H9 (cell line): Measurements from ENCODE around the gene C1orf122. TPM values are rescaled to one million over a fixed set of nuclear protein-coding genes. Genes with fewer than 3 reads are reported as not detected.

ENCODE experiments used
- DNase-seq: peaks from one replicate; pipeline ENCODE4 v3.0.0-alpha.2; 2017
- H2AFZ ChIP-seq: one replicate; pipeline ENCODE4 v1.6.1; 2013; ENCODE audit warnings: mild to moderate bottlenecking, low read length, control low read depth, moderate library complexity
- H2AK5ac ChIP-seq: 2 replicates; pipeline ENCODE4 v1.6.1; 2013; ENCODE audit warnings: low read length, control low read depth, mixed read lengths; ENCODE audit not compliant: insufficient read length
- H2BK120ac ChIP-seq: one replicate; pipeline ENCODE4 v1.6.1; 2013; ENCODE audit warnings: low read depth, mild to moderate bottlenecking, low read length, control low read depth, inconsistent platforms; ENCODE audit not compliant: poor library complexity, severe bottlenecking
- H2BK12ac ChIP-seq: 2 replicates; pipeline ENCODE4 v1.6.1; 2013; ENCODE audit warnings: low read length, control low read depth, mixed read lengths, low read depth; ENCODE audit not compliant: insufficient read length
- H2BK15ac ChIP-seq: 2 replicates; pipeline ENCODE4 v1.6.1; 2013; ENCODE audit warnings: low read depth, low read length, control low read depth
- H2BK20ac ChIP-seq: one replicate; pipeline ENCODE4 v1.6.1; 2013; ENCODE audit warnings: low read depth, mild to moderate bottlenecking, low read length, control low read depth, inconsistent platforms; ENCODE audit not compliant: poor library complexity, severe bottlenecking
- H2BK5ac ChIP-seq: 2 replicates; pipeline ENCODE4 v1.6.1; 2013; ENCODE audit warnings: low read length, control low read depth, mixed read lengths; ENCODE audit not compliant: insufficient read length
- H3K14ac ChIP-seq: 2 replicates; pipeline ENCODE4 v1.6.1; 2013; ENCODE audit warnings: low read length, control low read depth; ENCODE audit not compliant: insufficient read depth
- H3K18ac ChIP-seq: 2 replicates; pipeline ENCODE4 v1.6.1; 2013; ENCODE audit warnings: low read depth, mild to moderate bottlenecking, mixed read lengths, low read length, control low read depth; ENCODE audit not compliant: insufficient read length
- H3K23ac ChIP-seq: 2 replicates; pipeline ENCODE4 v1.6.1; 2013; ENCODE audit warnings: low read length, control low read depth, mixed read lengths, low read depth; ENCODE audit not compliant: insufficient read length
- H3K23me2 ChIP-seq: 2 replicates; pipeline ENCODE4 v1.6.1; 2013; ENCODE audit warnings: low read depth, mild to moderate bottlenecking, mixed read lengths, low read length, control low read depth; ENCODE audit not compliant: insufficient read length, poor library complexity, severe bottlenecking
- H3K27ac ChIP-seq: 2 replicates; pipeline ENCODE4 v1.5.1; 2013; ENCODE audit warnings: low read length, control low read depth, mixed read lengths, low read depth; ENCODE audit not compliant: insufficient read length
- H3K27me3 ChIP-seq: 2 replicates; pipeline ENCODE4 v1.6.1; 2013; ENCODE audit warnings: low read length, control low read depth, inconsistent platforms; ENCODE audit not compliant: insufficient read depth
- H3K4ac ChIP-seq: 2 replicates; pipeline ENCODE4 v1.6.1; 2013; ENCODE audit warnings: low read depth, mild to moderate bottlenecking, control low read depth, inconsistent platforms, low read length, moderate library complexity
- H3K4me1 ChIP-seq: 2 replicates; pipeline ENCODE4 v1.6.1; 2013; ENCODE audit warnings: low read length, control low read depth, inconsistent platforms; ENCODE audit not compliant: insufficient read depth
- H3K4me2 ChIP-seq: 2 replicates; pipeline ENCODE4 v1.6.1; 2013; ENCODE audit warnings: low read length, control low read depth, mixed read lengths; ENCODE audit not compliant: insufficient read length, insufficient read depth
- H3K56ac ChIP-seq: 2 replicates; pipeline ENCODE4 v1.6.1; 2013; ENCODE audit warnings: low read depth, mild to moderate bottlenecking, mixed read lengths, low read length, control low read depth; ENCODE audit not compliant: insufficient read length
- H3K79me1 ChIP-seq: 2 replicates; pipeline ENCODE4 v1.6.1; 2013; ENCODE audit warnings: low read depth, mild to moderate bottlenecking, moderate library complexity, low read length, control low read depth, inconsistent platforms; ENCODE audit not compliant: insufficient read depth, poor library complexity, severe bottlenecking
- H3K79me2 ChIP-seq: 2 replicates; pipeline ENCODE4 v1.6.1; 2013; ENCODE audit warnings: low read length, control low read depth, inconsistent platforms; ENCODE audit not compliant: insufficient read depth
- H3K9ac ChIP-seq: 2 replicates; pipeline ENCODE4 v1.6.1; 2013; ENCODE audit warnings: low read length, control low read depth, mixed read lengths; ENCODE audit not compliant: insufficient read length; ENCODE audit errors: extremely low read depth
- H3K9me3 ChIP-seq: one replicate; pipeline ENCODE4 v1.6.1; 2013; ENCODE audit warnings: low read depth, low read length, inconsistent platforms; ENCODE audit not compliant: control insufficient read depth
- H3T11ph ChIP-seq: one replicate; pipeline ENCODE4 v1.6.1; 2013; ENCODE audit warnings: mild to moderate bottlenecking, low read length, control low read depth, inconsistent platforms
- H4K20me1 ChIP-seq: one replicate; pipeline ENCODE4 v1.6.1; 2013; ENCODE audit not compliant: control insufficient read depth, insufficient read length, insufficient read depth
- H4K5ac ChIP-seq: 2 replicates; pipeline ENCODE4 v1.6.1; 2013; ENCODE audit warnings: low read depth, mild to moderate bottlenecking, mixed read lengths, low read length, control low read depth; ENCODE audit not compliant: insufficient read length
- H4K8ac ChIP-seq: replicated peaks from 2 replicates; pipeline ENCODE4 v1.6.1; 2013; ENCODE audit warnings: low read length, control low read depth, mixed read lengths, low read depth; ENCODE audit not compliant: insufficient read length
- H4K91ac ChIP-seq: 2 replicates; pipeline ENCODE4 v1.6.1; 2013; ENCODE audit warnings: low read depth, mild to moderate bottlenecking, moderate library complexity, mixed read lengths, low read length, control low read depth; ENCODE audit not compliant: insufficient read length
- H3K27ac Mint-ChIP-seq, 3 experiments: 2 replicates in 2 of 3; 3 replicates in 1 of 3; pipeline ENCODE4 v1.8.0; 2020 to 2021; ENCODE audit warnings: mixed read lengths in 3 of 3, mild to moderate bottlenecking in 1 of 3, moderate library complexity in 1 of 3
- H3K27me3 Mint-ChIP-seq: 2 replicates; pipeline ENCODE4 v1.8.0; 2021; ENCODE audit warnings: low read depth, mild to moderate bottlenecking, moderate library complexity, mixed read lengths
- H3K36me3 Mint-ChIP-seq, 3 experiments: 2 replicates in 2 of 3; 3 replicates in 1 of 3; pipeline ENCODE4 v1.8.0; 2020 to 2021; ENCODE audit warnings: low read depth in 3 of 3, mixed read lengths in 3 of 3; ENCODE audit not compliant: insufficient read depth in 1 of 3
- H3K4me1 Mint-ChIP-seq, 2 experiments: 2 replicates each; pipeline ENCODE4 v1.8.0; 2020; ENCODE audit warnings: mixed read lengths in 2 of 2
- H3K4me3 Mint-ChIP-seq, 2 experiments: 2 replicates in 1 of 2; 3 replicates in 1 of 2; pipeline ENCODE4 v1.8.0; 2020 to 2021; ENCODE audit warnings: mild to moderate bottlenecking in 2 of 2, mixed read lengths in 2 of 2, moderate library complexity in 1 of 2
- H3K9me3 Mint-ChIP-seq, 2 experiments: 2 replicates in 1 of 2; 3 replicates in 1 of 2; pipeline ENCODE4 v1.8.0; 2020; ENCODE audit warnings: mild to moderate bottlenecking in 2 of 2, mixed read lengths in 2 of 2, moderate library complexity in 1 of 2
- CTCF ChIP-seq: fragments of 200-600 bp; sonication (generic); conservative IDR thresholded peaks from 3 replicates; pipeline ENCODE4 v1.8.0; 2021; ENCODE audit warnings: antibody characterized with exemption, mild to moderate bottlenecking
- WGBS: extraction: QIAGEN DNeasy Blood & Tissue Kit; methylation state at CpG from one replicate; pipeline ENCODE4 v1.1.7; 2013; ENCODE audit warnings: missing lambda C conversion rate, low lambda C conversion rate, mixed read lengths; ENCODE audit not compliant: insufficient read length; ENCODE audit errors: extremely low coverage; 5-methylcytosine and 5-hydroxymethylcytosine counted together
- total RNA-seq: library from RNA; stranded (reverse); gene quantifications from 2 replicates; pipeline ENCODE4 v1.2.1, GENCODE V29; 2021

Gene C1orf122
- total RNA-seq, 1 experiment from 2014 or later, result 59.3 TPM

- Histone ChIP-seq H2BK15ac (no peak overlapping the region), H3K18ac (no peak overlapping the region), H2AFZ (no peak overlapping the region), H3K56ac (no peak overlapping the region), H3T11ph (no peak overlapping the region), H3K4me1 (no peaks in the 10 kb centered on the region), H4K91ac (no peak overlapping the region), H3K14ac (no peak overlapping the region), H4K8ac (no peak overlapping the region), H3K79me1 (peaks cover 8% of the 10 kb centered on the region), H4K5ac (no peak overlapping the region), H3K9me3 (no peaks in the 10 kb centered on the region), H3K23me2 (peaks cover 4% of the 10 kb centered on the region), H3K9ac (no peak overlapping the region), H4K20me1 (no peaks in the 10 kb centered on the region), H3K23ac (no peak overlapping the region), H3K27ac (no peak overlapping the region), H3K4ac (no peak overlapping the region), H2BK20ac (no peak overlapping the region), H3K4me2 (no peak overlapping the region), H2BK5ac (no peak overlapping the region), H2BK12ac (no peak overlapping the region), H2AK5ac (no peak overlapping the region), H3K79me2 (peaks cover 4% of the 10 kb centered on the region; the same call in 1 of the 2 replicates), H2BK120ac (no peak overlapping the region), H3K27me3 (no peaks in the 10 kb centered on the region)
- TF ChIP-seq CTCF, result no peak
- no peaks in the 10 kb centered on the region for H3K27me3 Mint-ChIP-seq
- H3K4me1 Mint-ChIP-seq, result peaks cover 3 to 9% of the 10 kb centered on the region in 2 experiments
- no peak overlapping the region for H3K4me3 Mint-ChIP-seq
- no CpG with 5 or more reads among the region's 6 CpGs for WGBS
- H3K36me3 Mint-ChIP-seq, result peaks cover 1 to 24% (median 16%) of the 10 kb centered on the region in 3 experiments
- H3K9me3 Mint-ChIP-seq, result no peaks in the 10 kb centered on the region
- DNase-seq, result no peak
- H3K27ac Mint-ChIP-seq, result no peak overlapping the region
Measured at GRCh38 chr1:37854406-37854805, 46.8 kb downstream of the C1orf122 start.

Other genes starting within 250 kb of the C1orf122 start
- 101 and 106 TPM in 2 replicates for gene GNL2, start 211.9 kb upstream of the C1orf122 start, total RNA-seq
- 0.33 and 0.35 TPM in 2 replicates for gene RSPO1, start 172.9 kb upstream of the C1orf122 start, total RNA-seq
- 47.7 and 48.5 TPM in 2 replicates for gene CDCA8, start 115.3 kb upstream of the C1orf122 start, total RNA-seq
- gene EPHA10, start 42.7 kb upstream of the C1orf122 start, total RNA-seq, result 0.42 and 0.96 TPM in 2 replicates
- gene MANEAL, start 13.9 kb upstream of the C1orf122 start, total RNA-seq, result 22.7 and 24.2 TPM in 2 replicates
- 28.0 and 28.6 TPM in 2 replicates for gene YRDC, start 418 bp downstream of the C1orf122 start, total RNA-seq
- gene MTF1, start 51.8 kb downstream of the C1orf122 start, total RNA-seq, result 17.0 and 17.5 TPM in 2 replicates
- 28.2 and 28.8 TPM in 2 replicates for gene INPP5B, start 139.3 kb downstream of the C1orf122 start, total RNA-seq
- 143 and 144 TPM in 2 replicates for gene SF3A3, start 182.2 kb downstream of the C1orf122 start, total RNA-seq
- 32.8 and 34.2 TPM in 2 replicates for gene FHL3, start 197.7 kb downstream of the C1orf122 start, total RNA-seq
- gene UTP11, start 204.9 kb downstream of the C1orf122 start, total RNA-seq, result 52.4 and 63.1 TPM in 2 replicates
- 5.8 and 7.0 TPM in 2 replicates for gene POU3F1, start 239.0 kb downstream of the C1orf122 start, total RNA-seq